Purkinje cell (primary cell): ENCODE data around the gene NDUFS4. TPM values are rescaled to one million over a fixed set of nuclear protein-coding genes. Genes with fewer than 3 reads are reported as not detected.

Experiments
- polyA plus RNA-seq: library from polyadenylated mRNA; unstranded; fragments of >200 nt; fragmentation: Nextera tagmentation; gene quantifications from 2 replicates; pipeline ENCODE4 v1.2.1, GENCODE V29; 2014

The NDUFS4 gene
- polyA plus RNA-seq, result 502 TPM in 2 replicates

DNA sequence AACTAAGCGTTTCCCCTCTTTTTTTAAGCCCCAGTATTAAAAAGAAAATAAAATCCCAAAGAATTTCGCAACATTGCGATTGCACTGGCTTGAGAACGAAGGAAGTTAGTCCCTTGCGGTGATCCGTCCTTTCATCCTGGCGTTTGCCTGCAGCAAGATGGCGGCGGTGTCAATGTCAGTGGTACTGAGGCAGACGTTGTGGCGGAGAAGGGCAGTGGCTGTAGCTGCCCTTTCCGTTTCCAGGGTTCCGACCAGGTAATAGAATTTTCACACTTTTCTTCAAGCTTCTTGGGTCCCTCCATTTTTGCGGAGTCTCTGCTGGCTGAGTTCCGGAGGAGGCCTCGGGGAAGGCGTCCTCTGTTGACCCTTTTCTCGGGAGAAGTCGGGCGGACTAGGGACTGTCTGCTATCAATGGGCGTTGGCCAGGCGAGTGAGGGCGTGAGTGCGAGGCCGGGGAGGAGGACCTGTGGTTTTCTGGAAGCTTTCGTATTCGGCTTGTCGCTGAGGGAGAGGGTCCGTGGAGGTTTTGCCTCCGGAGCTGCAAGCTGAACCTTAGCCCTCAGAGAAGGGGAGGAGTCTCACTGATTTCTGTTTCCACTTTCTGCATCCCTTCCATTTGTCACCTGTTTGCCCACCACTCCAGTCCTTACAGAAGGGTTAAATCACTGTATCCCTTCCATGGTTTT is at the start of gene NDUFS4:
Gene NDUFS4 (plus strand): TSS at position 134 of the 686 bp plus-strand sequence. CDS start 24 bp downstream, at position 158.

Other genes with a start within 250 kb of the NDUFS4 start
- not detected in 2 replicates for gene FST, start 80.0 kb upstream of the NDUFS4 start, polyA plus RNA-seq